ENCODE results near the gene ENO2.

DNA sequence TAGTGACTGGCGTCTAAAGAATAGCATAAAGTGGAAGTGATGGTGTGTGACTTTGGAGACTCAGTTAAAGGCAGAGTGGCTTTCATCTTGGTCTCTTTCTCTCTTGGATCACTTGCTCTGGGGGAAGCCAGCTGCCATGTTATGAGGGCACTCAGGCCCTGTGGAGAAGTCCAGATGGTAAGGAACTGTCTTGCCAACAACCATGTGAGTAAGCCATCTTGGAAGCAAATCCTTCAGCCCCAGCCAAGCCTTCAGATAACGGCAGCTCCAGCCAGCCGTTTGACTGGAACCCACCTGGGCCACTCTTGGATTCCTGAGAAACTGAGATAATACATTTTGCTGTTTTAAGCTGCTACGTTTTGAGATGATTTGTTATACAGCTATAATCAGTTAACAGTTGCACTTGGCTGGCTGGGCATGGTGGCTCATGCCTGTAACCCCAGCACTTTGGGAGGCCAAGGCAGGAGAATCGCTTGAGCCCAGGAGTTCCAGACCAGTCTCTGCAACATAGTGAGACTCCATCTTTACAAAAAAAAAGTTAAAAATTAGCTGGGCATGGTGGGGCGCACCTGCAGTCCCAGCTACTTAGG, 17.4 kb upstream of the ENO2 start:
- TF ChIP-seq POLR2A (IDR thresholded peaks at IDR 0.05; ENCODE audit: low read length) (no peak), GATA1 (IDR thresholded peaks at IDR 0.05; ENCODE audit: low read depth, low read length) (no peak)

All from erythroblast (primary cell).